Upper lobe of left lung (tissue), 6 donors: ENCODE results near the gene RABL6. TPM values are rescaled to one million over a fixed set of nuclear protein-coding genes. Genes with fewer than 3 reads are reported as not detected.

Experiments
- ATAC-seq, 2 donors: fragments of 200-7000 bp; cut with Tn5 transposase; one replicate each; pipeline ENCODE4 v1.9.1; 2022; ENCODE audit warnings: mild to moderate bottlenecking in 2 of 2, moderate library complexity in 2 of 2; ENCODE audit not compliant: low FRiP score in 2 of 2
- DNase-seq, 2 donors: peaks; one replicate each; pipeline ENCODE4 v3.0.0-alpha.2; 2019 to 2020
- H3K27ac ChIP-seq, 4 donors: fragments of 200-600 bp; sonication (generic); one replicate each; pipeline ENCODE4 v1.5.1; 2016 to 2019
- H3K27me3 ChIP-seq, 4 donors: fragments of 200-600 bp; sonication (generic); one replicate each; pipeline ENCODE4 v1.5.1; 2017 to 2019
- H3K36me3 ChIP-seq, 4 donors: fragments of 200-600 bp; sonication (generic); one replicate each; pipeline ENCODE4 v1.5.1; 2016 to 2019
- H3K4me1 ChIP-seq, 4 donors: fragments of 200-600 bp; sonication (generic); one replicate each; pipeline ENCODE4 v1.5.1; 2018 to 2019
- H3K4me3 ChIP-seq, 4 donors: fragments of 200-600 bp; sonication (generic); one replicate each; pipeline ENCODE4 v1.5.1; 2017 to 2019; ENCODE audit warnings: mild to moderate bottlenecking in 2 of 4, moderate library complexity in 1 of 4
- H3K9me3 ChIP-seq, 4 donors: fragments of 200-600 bp; sonication (generic); one replicate each; pipeline ENCODE4 v1.5.1; 2018 to 2019
- EP300 ChIP-seq, 4 donors: sonication (generic); formaldehyde crosslinking; IDR thresholded peaks; one replicate each; pipeline ENCODE4 v1.5.1; 2017; ENCODE audit warnings: antibody characterized with exemption in 4 of 4, control low read depth in 2 of 4
- POLR2A ChIP-seq, 4 donors: fragments of 450-650 bp; IDR thresholded peaks; one replicate each; pipeline ENCODE4 v1.5.1; 2016 to 2017; ENCODE audit warnings: antibody characterized with exemption in 4 of 4, mild to moderate bottlenecking in 2 of 4
- POLR2AphosphoS5 ChIP-seq, 2 donors: sonication (generic); formaldehyde crosslinking; IDR thresholded peaks; one replicate each; pipeline ENCODE4 v1.5.1; 2017; ENCODE audit warnings: antibody characterized with exemption in 2 of 2
- whole genome bisulfite sequencing, 2 donors: methylation state at CpG; one replicate each; pipeline ENCODE4 v1.1.5; 2017 to 2018; 5-methylcytosine and 5-hydroxymethylcytosine counted together
- total RNA-seq, 6 donors: library from RNA; depleted of rRNA in 4 of 6; stranded (reverse); fragments of >200 nt in 4 of 6; gene quantifications; one replicate each; pipeline versions ENCODE4 v1.1.0 to v1.2.1, GENCODE V29; 2016 to 2021
- TF ChIP-seq, protein P1 (sequence below), 6 experiments: fragments of 450-650 bp in 4 of 6; fragments of 200-600 bp in 2 of 6; sonication (generic) in 2 of 6; IDR thresholded peaks; one replicate each; pipeline ENCODE4 v1.5.1; 2016 to 2019; ENCODE audit warnings: antibody characterized with exemption in 6 of 6
- donor health status: DM: no; HTN: no; CAD: no; lungs with moderate emphysema.
- donor health status: DM: no; HTN: yes; CAD: no; lungs with severe emphysema.

The RABL6 gene
- total RNA-seq, 6 donors from 2014 or later: 47.2 to 128 (median 78.9) TPM

DNA sequence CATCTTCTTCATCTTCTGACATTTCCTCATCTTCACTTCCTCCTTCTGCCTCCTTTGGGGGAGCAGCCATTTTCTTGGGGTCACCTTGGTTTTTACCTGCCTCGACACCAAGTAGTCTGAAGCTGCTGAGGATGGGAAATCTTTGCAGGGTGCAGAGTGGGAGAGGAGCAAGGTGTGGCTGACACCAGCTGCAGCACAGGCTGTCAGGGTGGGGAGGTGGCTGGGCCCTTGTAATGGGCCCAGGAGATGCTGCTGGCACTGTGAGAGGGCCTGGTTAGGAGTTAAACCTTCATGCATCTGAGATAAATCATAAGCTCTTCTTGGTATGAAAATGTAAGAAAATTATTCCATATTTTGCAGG is 7.7 kb downstream of the RABL6 start:
- DNase-seq: no peak
- no peak for ATAC-seq
- Histone ChIP-seq H3K36me3 (peaks cover 0 to 15% (median 8%) of the 10 kb centered on the region in 4 donors), H3K9me3 (no peaks in the 10 kb centered on the region), H3K27me3 (no peaks in the 10 kb centered on the region), H3K4me1 (peaks cover 1 to 22% (median 6%) of the 10 kb centered on the region in 4 donors), H3K27ac (no peak overlapping the region), H3K4me3 (no peak overlapping the region)
- TF ChIP-seq POLR2A (IDR thresholded peaks at IDR 0.05) (no peak), POLR2AphosphoS5 (IDR thresholded peaks at IDR 0.05) (no peak), EP300 (IDR thresholded peaks at IDR 0.05) (no peak)
- TF ChIP-seq, protein P1, sequence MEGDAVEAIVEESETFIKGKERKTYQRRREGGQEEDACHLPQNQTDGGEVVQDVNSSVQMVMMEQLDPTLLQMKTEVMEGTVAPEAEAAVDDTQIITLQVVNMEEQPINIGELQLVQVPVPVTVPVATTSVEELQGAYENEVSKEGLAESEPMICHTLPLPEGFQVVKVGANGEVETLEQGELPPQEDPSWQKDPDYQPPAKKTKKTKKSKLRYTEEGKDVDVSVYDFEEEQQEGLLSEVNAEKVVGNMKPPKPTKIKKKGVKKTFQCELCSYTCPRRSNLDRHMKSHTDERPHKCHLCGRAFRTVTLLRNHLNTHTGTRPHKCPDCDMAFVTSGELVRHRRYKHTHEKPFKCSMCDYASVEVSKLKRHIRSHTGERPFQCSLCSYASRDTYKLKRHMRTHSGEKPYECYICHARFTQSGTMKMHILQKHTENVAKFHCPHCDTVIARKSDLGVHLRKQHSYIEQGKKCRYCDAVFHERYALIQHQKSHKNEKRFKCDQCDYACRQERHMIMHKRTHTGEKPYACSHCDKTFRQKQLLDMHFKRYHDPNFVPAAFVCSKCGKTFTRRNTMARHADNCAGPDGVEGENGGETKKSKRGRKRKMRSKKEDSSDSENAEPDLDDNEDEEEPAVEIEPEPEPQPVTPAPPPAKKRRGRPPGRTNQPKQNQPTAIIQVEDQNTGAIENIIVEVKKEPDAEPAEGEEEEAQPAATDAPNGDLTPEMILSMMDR (IDR thresholded peaks at IDR 0.05): no peak
- whole genome bisulfite sequencing, 2 donors: 0 to 64% methylated on average over 1 of the region's 1 CpG

DNA sequence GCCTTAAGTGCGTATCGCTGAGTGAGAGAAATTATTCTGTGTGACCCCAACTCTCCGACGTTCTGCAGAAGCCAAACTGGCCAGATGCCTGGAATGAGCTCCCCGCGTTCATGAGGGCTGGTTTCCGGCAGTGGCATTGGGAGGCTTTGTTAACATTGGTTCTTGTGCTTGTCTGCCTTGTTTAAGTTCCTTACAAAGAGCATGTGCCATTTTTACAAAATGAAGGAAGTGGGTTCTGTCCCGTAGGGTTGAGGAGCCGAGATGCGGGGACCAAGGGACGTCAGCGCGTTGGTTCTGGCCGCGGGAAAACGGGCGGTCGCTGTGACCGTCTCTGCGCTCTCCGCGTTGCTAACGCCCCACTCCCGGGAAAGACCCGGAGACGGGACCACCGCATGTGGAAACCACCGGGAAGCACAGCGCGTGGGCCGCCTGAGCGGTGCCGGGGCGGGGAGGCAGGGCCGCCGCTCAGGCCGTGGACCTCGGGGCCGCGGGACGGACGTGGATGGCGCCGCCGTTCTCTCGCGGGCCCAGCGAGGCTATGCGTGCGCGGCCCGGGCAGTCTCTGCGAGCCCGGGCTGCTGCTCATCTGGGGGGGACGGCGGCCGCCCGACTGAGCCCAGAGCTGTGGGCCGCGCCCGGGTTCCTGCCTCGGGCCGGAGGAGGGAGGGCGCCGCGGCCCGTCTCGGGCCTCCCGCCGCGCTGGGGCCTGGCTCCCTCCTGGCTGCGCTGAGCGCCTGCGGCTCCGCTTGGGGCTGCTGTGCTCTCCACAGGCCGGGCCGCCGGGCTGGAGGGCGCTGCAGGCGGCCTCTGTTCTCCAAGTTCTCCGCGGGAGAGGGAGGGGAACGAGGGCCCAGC is 13.4 kb downstream of the RABL6 start:
- Histone ChIP-seq H3K27me3 (no peaks in the 10 kb centered on the region), H3K4me1 (peaks cover 0 to 12% (median 0%) of the 10 kb centered on the region in 4 donors), H3K36me3 (peaks cover 0 to 40% (median 26%) of the 10 kb centered on the region in 4 donors), H3K9me3 (no peaks in the 10 kb centered on the region), H3K27ac (no peak overlapping the region), H3K4me3 (peak overlapping the region in 3 of 4 donors; percentile 24 to 35 (median 31))
- TF ChIP-seq, protein P1 (IDR thresholded peaks at IDR 0.05): no peak
- no peak for TF ChIP-seq POLR2A (IDR thresholded peaks at IDR 0.05)
- no peak for TF ChIP-seq EP300 (IDR thresholded peaks at IDR 0.05)
- no peak for TF ChIP-seq POLR2AphosphoS5 (IDR thresholded peaks at IDR 0.05)
- DNase-seq (peak in 1 of 2 donors; percentile 83), ATAC-seq (peak in 1 of 2 donors; percentile 74)
- WGBS, 2 donors: 52 to 69% methylated on average over 18 to 42 of the region's 83 CpGs

DNA sequence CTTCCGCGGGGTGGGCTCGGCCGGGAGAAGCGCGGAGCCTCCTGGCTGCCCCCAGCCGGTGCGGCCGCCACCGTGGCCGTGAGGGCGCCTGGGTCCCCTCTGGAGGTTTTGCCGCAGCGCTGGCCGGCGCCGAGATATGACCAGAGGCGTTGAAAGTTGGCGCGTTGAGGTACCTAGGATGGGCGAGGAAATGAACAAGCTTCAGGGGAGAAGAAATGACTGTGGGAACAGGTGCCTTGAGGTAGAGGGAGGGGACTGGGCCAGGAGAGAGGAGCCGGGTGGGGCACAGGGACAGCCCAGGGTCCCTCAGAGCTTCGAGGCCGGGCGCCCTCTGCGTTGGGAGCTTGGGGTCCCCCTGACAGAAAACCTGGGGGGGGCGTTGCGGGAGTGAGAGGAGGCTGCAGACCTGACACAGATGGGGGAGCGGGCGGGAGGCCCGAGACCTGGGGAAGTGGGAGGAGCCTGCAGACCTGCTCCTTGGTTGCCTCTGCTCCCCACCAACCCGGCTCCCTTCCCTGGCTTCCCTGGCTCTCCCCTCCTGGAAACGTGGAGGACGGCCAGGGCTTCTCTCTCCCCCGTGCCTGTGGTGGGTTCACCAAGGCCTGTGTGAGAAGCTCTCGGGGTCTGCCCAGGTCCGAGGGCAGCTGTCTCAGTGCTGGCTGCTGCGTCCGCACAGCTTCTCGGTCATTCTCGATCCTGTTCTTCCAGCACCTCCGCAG is 14.2 kb downstream of the RABL6 start:
- Histone ChIP-seq H3K4me3 (peak overlapping the region in 2 of 4 donors; percentile 31 to 35), H3K4me1 (peaks cover 0 to 12% (median 0%) of the 10 kb centered on the region in 4 donors), H3K36me3 (peaks cover 3 to 47% (median 29%) of the 10 kb centered on the region in 4 donors), H3K9me3 (no peaks in the 10 kb centered on the region), H3K27me3 (no peaks in the 10 kb centered on the region), H3K27ac (no peak overlapping the region)
- ATAC-seq (no peak), DNase-seq (peak in 1 of 2 donors; percentile 69)
- TF ChIP-seq, protein P1 (IDR thresholded peaks at IDR 0.05): no peak
- no peak for TF ChIP-seq POLR2A (IDR thresholded peaks at IDR 0.05)
- no peak for TF ChIP-seq EP300 (IDR thresholded peaks at IDR 0.05)
- TF ChIP-seq POLR2AphosphoS5 (IDR thresholded peaks at IDR 0.05): no peak
- WGBS, 2 donors: 89 to 90% methylated on average over 31 to 42 of the region's 42 CpGs

DNA sequence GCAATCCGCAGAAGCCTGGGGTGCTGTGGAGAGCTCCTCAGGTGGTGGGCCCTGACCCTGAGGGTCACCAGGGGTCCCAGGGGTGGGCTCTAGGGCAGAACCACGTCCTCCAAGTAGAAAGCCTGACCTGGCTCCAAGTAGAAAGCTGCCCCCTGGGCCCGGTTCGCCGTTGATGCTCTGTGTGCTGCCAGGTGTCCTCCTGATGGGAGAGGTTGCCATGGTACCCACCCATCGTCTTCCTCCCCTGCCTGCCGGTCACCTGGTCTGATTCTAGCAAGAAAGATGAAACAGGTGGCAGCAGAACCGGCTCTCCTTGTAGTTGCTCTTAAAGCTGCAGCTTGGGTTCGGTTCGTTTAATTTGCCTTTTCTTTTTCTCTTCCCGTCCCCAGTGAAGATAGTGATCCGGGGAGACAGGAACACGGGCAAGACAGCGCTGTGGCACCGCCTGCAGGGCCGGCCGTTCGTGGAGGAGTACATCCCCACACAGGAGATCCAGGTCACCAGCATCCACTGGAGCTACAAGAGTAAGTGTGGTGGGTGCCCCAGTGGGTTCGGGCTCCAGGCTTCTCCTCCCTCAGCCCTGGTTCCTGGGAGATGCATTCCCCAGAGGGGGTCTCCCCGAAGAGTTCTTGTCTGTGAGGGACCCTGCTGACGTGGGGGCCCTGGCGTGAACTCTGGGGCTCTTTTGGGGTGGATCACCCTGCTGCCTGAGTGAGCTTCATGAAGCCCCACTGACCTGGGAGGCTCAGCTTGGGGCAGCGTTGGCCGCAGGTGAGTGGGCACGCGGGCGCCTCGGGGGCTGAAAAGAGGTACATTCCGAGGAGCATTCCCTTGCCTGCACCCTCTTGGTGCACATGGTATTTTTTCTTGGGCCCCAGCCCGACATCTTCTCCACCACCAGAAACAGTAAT is 15.6 kb downstream of the RABL6 start:
- TF ChIP-seq, protein P1 (IDR thresholded peaks at IDR 0.05): no peak
- no peak for TF ChIP-seq POLR2A (IDR thresholded peaks at IDR 0.05)
- TF ChIP-seq POLR2AphosphoS5 (IDR thresholded peaks at IDR 0.05): no peak
- TF ChIP-seq EP300 (IDR thresholded peaks at IDR 0.05): no peak
- H3K4me1 ChIP-seq: peaks cover 0 to 12% (median 0%) of the 10 kb centered on the region in 4 donors
- ATAC-seq: no peak
- H3K36me3 ChIP-seq: peaks cover 3 to 52% (median 38%) of the 10 kb centered on the region in 4 donors
- peak in 1 of 2 donors; percentile 78 for DNase-seq
- H3K27ac ChIP-seq: no peak overlapping the region
- WGBS, 2 donors: 92 to 96% methylated on average over 24 to 30 of the region's 30 CpGs
- H3K9me3 ChIP-seq: no peaks in the 10 kb centered on the region
- no peak overlapping the region for H3K4me3 ChIP-seq
- H3K27me3 ChIP-seq: no peaks in the 10 kb centered on the region
